Calu3 (cell line): ENCODE results near the gene TPRG1. TPM values are rescaled to one million over a fixed set of nuclear protein-coding genes. Genes with fewer than 3 reads are reported as not detected.

Experiments
- BruUV-seq: library from RNA; stranded (reverse); fragments of 400-500 nt; replicated peaks from 2 replicates; lab custom pipeline; 2021; lab: Mats Ljungman, UMichigan
- CTCF ChIA-PET: fragments of 300-600 bp; sonication (Branson Sonifier 250); formaldehyde crosslinking; loops from one replicate; lab custom pipeline; 2022; ENCODE audit warnings: antibody characterized with exemption; lab: Charles Lee
- DNase-seq: peaks from one replicate; pipeline ENCODE4 v3.0.0; 2022
- H3K27ac Mint-ChIP-seq: one replicate; pipeline ENCODE4 v1.8.0; 2022; ENCODE audit warnings: mixed read lengths; ENCODE audit not compliant: unreplicated experiment
- H3K27me3 Mint-ChIP-seq: one replicate; pipeline ENCODE4 v1.8.0; 2022; ENCODE audit warnings: mixed read lengths; ENCODE audit not compliant: unreplicated experiment
- H3K36me3 Mint-ChIP-seq: one replicate; pipeline ENCODE4 v1.8.0; 2022; ENCODE audit warnings: mild to moderate bottlenecking, moderate library complexity, mixed read lengths; ENCODE audit not compliant: insufficient read depth, unreplicated experiment
- H3K4me1 Mint-ChIP-seq: one replicate; pipeline ENCODE4 v1.8.0; 2022; ENCODE audit warnings: mild to moderate bottlenecking, low read depth, mixed read lengths; ENCODE audit not compliant: unreplicated experiment
- H3K4me3 Mint-ChIP-seq: one replicate; pipeline ENCODE4 v1.8.0; 2022; ENCODE audit warnings: mild to moderate bottlenecking, low read depth, moderate library complexity, mixed read lengths; ENCODE audit not compliant: unreplicated experiment
- H3K9me3 Mint-ChIP-seq: one replicate; pipeline ENCODE4 v1.8.0; 2022; ENCODE audit warnings: low read depth, mixed read lengths; ENCODE audit not compliant: unreplicated experiment
- intact Hi-C: fragments of 100-400 bp; cut with micrococcal nuclease; formaldehyde crosslinking; loops from one replicate; pipeline ENCODE4 v1.10.0; 2022; ENCODE audit not compliant: unreplicated experiment
- total RNA-seq: library from RNA; stranded (reverse); gene quantifications from 2 replicates; pipeline ENCODE4 v1.2.3, GENCODE V29; 2022
- TF ChIP-seq, protein P1 (sequence below): fragments of 200-600 bp; IDR thresholded peaks from one replicate; pipeline ENCODE4 v1.8.0; 2022; ENCODE audit warnings: antibody characterized with exemption; ENCODE audit not compliant: unreplicated experiment

The TPRG1 gene
- total RNA-seq, 1 experiment from 2014 or later = 1.2 TPM

DNA sequence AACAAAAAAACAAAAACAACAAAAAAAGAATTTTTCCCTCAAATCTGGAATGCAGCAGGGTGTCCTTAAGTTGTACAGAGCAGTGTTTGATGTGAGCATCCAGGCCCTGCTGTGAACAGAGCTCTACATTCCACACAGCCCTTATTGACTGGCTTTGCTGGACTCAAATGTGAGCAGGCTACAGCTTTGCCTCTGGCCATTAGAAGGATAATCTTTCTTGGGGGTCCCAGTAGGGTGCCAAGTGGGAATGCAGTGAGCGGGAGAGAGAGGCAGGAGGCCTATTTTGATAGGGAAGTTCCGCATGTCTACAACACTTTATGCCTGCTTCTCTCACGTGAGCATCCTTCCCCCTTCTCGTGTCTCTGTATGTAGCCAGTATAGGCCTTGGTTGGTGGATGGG, 34.4 kb upstream of the TPRG1 start:
- CTCF ChIA-PET = interaction anchor here (0.7 to 1.1 kb wide), 2 partner anchors 825 to 1874 kb away, joined by 3 to 5 read pairs; no protein-coding TSS in a partner anchor
- intact Hi-C loops = no loop called here

DNA sequence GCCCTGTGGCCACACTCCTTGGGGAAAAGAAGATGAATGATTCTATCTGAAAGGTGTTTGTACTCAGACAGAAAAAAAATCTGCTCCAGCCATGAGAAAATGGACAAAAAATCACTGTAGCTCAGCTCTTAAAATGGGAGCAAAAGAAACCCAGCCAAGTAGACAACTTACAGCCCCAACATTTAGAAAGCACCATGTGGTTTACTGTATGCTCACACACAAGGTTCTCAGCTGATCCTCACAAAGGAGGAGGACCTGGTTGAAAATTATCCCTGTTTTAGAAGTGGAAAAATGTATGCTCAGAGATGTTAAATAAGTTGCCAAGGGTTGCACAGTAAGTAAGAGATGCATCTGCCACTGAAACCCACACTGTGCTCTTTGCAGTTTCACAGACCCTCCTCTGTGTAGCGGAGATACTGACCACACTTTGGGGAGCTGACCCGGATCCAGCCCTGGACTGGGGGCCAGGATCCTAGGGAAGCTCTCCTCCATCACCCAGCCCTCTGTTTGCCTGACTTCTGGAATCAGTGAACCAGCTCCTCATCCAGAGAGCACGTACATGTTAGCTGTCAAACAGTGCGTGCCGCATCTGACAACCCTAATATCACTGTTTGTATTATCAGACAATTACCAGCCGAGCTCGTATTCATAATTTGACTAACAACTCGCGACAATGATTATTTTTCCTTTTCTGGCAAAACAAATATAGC, 32.7 kb upstream of the TPRG1 start:
- no peak overlapping the region for H3K27ac Mint-ChIP-seq
- BruUV-seq = no TSS peak
- CTCF ChIA-PET = interaction anchor here (0.7 kb wide), 1 partner anchor 18 kb away, joined by 3 read pairs; no protein-coding TSS in a partner anchor
- TF ChIP-seq, protein P1, sequence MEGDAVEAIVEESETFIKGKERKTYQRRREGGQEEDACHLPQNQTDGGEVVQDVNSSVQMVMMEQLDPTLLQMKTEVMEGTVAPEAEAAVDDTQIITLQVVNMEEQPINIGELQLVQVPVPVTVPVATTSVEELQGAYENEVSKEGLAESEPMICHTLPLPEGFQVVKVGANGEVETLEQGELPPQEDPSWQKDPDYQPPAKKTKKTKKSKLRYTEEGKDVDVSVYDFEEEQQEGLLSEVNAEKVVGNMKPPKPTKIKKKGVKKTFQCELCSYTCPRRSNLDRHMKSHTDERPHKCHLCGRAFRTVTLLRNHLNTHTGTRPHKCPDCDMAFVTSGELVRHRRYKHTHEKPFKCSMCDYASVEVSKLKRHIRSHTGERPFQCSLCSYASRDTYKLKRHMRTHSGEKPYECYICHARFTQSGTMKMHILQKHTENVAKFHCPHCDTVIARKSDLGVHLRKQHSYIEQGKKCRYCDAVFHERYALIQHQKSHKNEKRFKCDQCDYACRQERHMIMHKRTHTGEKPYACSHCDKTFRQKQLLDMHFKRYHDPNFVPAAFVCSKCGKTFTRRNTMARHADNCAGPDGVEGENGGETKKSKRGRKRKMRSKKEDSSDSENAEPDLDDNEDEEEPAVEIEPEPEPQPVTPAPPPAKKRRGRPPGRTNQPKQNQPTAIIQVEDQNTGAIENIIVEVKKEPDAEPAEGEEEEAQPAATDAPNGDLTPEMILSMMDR = no peak
- peaks cover 12% of the 10 kb centered on the region for H3K27me3 Mint-ChIP-seq
- peaks cover 5% of the 10 kb centered on the region for H3K4me1 Mint-ChIP-seq
- intact Hi-C loops = no loop called here
- H3K36me3 Mint-ChIP-seq = no peaks in the 10 kb centered on the region
- no peaks in the 10 kb centered on the region for H3K9me3 Mint-ChIP-seq
- H3K4me3 Mint-ChIP-seq = no peak overlapping the region
- no peak for DNase-seq

More for the DNA sequence above, 34.4 kb upstream of the TPRG1 start:
- Mint-ChIP-seq H3K4me3 (no peak overlapping the region), H3K27me3 (peaks cover 12% of the 10 kb centered on the region), H3K27ac (no peak overlapping the region), H3K9me3 (peaks cover 5% of the 10 kb centered on the region), H3K36me3 (no peaks in the 10 kb centered on the region), H3K4me1 (peaks cover 10% of the 10 kb centered on the region)
- no peak for DNase-seq
- no TSS peak for BruUV-seq
- TF ChIP-seq, protein P1 = no peak

DNA sequence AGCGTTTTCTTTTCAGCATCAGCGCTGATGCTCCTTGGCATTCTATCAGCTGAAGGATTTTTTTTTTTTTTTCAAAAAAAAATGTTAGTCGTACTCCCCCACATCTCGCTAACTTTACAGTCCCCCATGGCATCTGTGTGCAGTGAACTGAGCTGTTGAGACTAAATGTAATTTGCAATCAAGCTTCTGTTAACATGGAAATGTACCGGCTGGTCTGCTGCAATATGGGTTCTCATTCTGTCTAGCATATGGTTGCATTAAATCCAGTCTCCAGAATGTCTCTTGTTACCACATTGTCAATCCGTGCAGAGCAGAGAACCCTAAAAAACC, 32.2 kb upstream of the TPRG1 start:
- DNase-seq = no peak
- Mint-ChIP-seq H3K27me3 (peaks cover 12% of the 10 kb centered on the region), H3K9me3 (no peaks in the 10 kb centered on the region), H3K4me1 (peaks cover 10% of the 10 kb centered on the region), H3K36me3 (no peaks in the 10 kb centered on the region), H3K27ac (no peak overlapping the region), H3K4me3 (no peak overlapping the region)
- CTCF ChIA-PET = interaction anchor here (0.7 kb wide), 1 partner anchor 19 kb away, joined by 3 read pairs; no protein-coding TSS in a partner anchor
- TF ChIP-seq, protein P1 = no peak
- intact Hi-C loops = no loop called here
- no TSS peak for BruUV-seq

DNA sequence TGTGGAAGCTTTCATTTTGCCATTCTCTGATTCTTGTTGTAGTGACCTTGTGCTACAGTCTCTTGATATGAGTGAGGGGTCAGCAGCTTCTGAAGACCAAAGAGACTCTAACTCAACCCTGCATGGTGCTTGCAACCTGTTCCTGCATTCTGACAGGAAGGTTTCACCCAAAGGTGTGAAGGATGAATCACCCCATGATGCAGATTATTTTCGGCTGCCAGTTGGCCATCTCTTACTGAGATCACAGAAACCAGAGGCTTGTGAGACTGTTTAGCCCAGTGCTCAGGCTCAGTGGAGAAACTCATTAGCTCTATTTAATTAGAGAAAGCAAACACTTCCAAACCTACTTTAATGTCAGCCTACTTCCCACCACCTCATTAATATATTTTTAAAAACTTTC, 29.2 kb upstream of the TPRG1 start:
- Mint-ChIP-seq H3K4me1 (peaks cover 17% of the 10 kb centered on the region), H3K36me3 (no peaks in the 10 kb centered on the region), H3K27me3 (peaks cover 12% of the 10 kb centered on the region), H3K27ac (no peak overlapping the region), H3K9me3 (no peaks in the 10 kb centered on the region), H3K4me3 (no peak overlapping the region)
- intact Hi-C loops = loop anchor here (5.0 kb wide), 1 partner anchor 95 kb away; no protein-coding TSS in a partner anchor
- CTCF ChIA-PET = interaction anchor here (2.5 kb wide), 1 partner anchor 10 kb away, joined by 5 read pairs; no protein-coding TSS in a partner anchor
- no peak for DNase-seq
- BruUV-seq = no TSS peak
- TF ChIP-seq, protein P1 = no peak
